Thymus (tissue), 11 donors: ENCODE measurements around the gene ZNF611. TPM values are rescaled to one million over a fixed set of nuclear protein-coding genes. Genes with fewer than 3 reads are reported as not detected.
"Not testable (repeated sequence)": the region's sequence is repeated elsewhere in the genome, so short reads cannot be mapped to it uniquely, and the experiment has no call there.

Experiments
- DNase-seq, 9 donors: peaks; one replicate each; pipeline ENCODE4 v3.0.0-alpha.2; 2013; ENCODE audit warnings: low spot score in 9 of 9, low read depth in 6 of 9, missing footprints in 1 of 9
- H3K27ac ChIP-seq, 2 donors: one replicate each; pipeline ENCODE4 v1.5.1; 2013; ENCODE audit warnings: control low read depth in 1 of 2, low read depth in 1 of 2, low read length in 1 of 2, mild to moderate bottlenecking in 1 of 2, moderate library complexity in 1 of 2
- H3K27me3 ChIP-seq, 2 donors: one replicate each; pipeline ENCODE4 v1.5.1; 2013; ENCODE audit warnings: low read length in 1 of 2; ENCODE audit not compliant: control insufficient read depth in 2 of 2, insufficient read depth in 1 of 2
- H3K36me3 ChIP-seq, 2 donors: one replicate each; pipeline ENCODE4 v1.5.1; 2013; ENCODE audit warnings: low read length in 1 of 2, mild to moderate bottlenecking in 1 of 2, moderate library complexity in 1 of 2; ENCODE audit not compliant: control insufficient read depth in 2 of 2, insufficient read depth in 2 of 2
- H3K4me1 ChIP-seq, 2 donors: one replicate each; pipeline ENCODE4 v1.5.1; 2013; ENCODE audit warnings: low read length in 2 of 2; ENCODE audit not compliant: control insufficient read depth in 2 of 2, insufficient read depth in 2 of 2
- H3K4me3 ChIP-seq, 2 donors: one replicate each; pipeline ENCODE4 v1.5.1; 2013; ENCODE audit warnings: low read length in 2 of 2, control low read depth in 1 of 2, mild to moderate bottlenecking in 1 of 2
- H3K9me3 ChIP-seq, 2 donors: one replicate each; pipeline ENCODE4 v1.5.1; 2013; ENCODE audit warnings: low read length in 1 of 2, mild to moderate bottlenecking in 1 of 2; ENCODE audit not compliant: control insufficient read depth in 2 of 2, insufficient read depth in 1 of 2
- WGBS: extraction: QIAGEN DNeasy Blood & Tissue Kit; methylation state at CpG from one replicate; pipeline ENCODE4 v1.1.7; 2013; 5-methylcytosine and 5-hydroxymethylcytosine counted together
- polyA plus RNA-seq: library from polyadenylated mRNA; stranded (reverse); fragments of 200-250 nt; gene quantifications from one replicate; pipeline ENCODE4 v1.2.3, GENCODE V29; 2013
- total RNA-seq: library from RNA; stranded (reverse); fragments of 120-200 nt; gene quantifications from one replicate; pipeline ENCODE4 v1.2.4, GENCODE V29; 2013
- donor health status: healthy.

Gene ZNF611
- total and polyA plus RNA-seq, 2 donors, result 7.3 to 10.0 TPM

DNA sequence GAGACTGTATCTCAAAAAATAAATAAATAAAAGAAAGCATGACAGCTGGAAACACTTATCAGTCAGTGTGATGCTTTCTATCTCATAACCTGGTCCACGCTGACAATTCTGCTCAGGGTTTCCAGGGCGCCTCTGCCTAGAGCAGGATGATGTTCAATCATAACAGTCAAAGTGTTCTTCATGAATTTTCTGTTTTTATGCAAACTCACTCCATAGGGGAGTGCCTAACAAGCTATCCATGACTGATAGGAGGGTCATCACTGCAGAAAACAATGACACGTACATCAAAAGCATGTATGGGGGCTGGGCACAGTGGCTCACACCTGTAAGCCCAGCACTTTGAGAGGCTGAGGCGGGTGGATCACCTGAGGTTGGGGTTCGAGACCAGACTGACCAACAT lies 55.2 kb downstream of the ZNF611 start:
- Histone ChIP-seq H3K4me3 (no peak overlapping the region), H3K27ac (no peak overlapping the region), H3K9me3 (no peaks in the 10 kb centered on the region), H3K36me3 (peaks cover 0 to 12% of the 10 kb centered on the region in 2 donors), H3K4me1 (no peaks in the 10 kb centered on the region), H3K27me3 (no peaks in the 10 kb centered on the region)
- WGBS, result 98% methylated on average over 5 of the region's 5 CpGs
- DNase-seq, result no peak

DNA sequence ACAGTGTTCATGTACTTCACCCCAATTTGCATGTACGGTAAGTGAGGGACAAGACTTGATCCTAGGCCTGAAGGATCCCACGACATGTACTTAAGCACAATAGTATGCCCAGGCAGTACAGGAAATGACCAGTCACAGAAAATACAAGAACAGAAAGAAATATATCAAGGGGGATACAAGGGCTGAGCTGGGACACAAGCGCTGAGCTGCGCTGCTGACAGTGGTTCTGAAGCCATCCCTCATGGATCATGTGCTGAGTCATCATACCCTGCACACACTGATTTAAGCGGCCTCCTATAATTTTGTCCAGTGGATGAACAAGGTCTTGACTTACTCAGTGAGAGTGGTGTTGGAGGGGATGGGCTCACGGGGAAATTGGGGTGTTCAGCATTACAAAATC lies 59.6 kb downstream of the ZNF611 start:
- not testable (repeated sequence) for H3K36me3 ChIP-seq, H3K9me3 ChIP-seq, DNase-seq, H3K27me3 ChIP-seq, H3K27ac ChIP-seq, H3K4me3 ChIP-seq, H3K4me1 ChIP-seq
- WGBS, result 98% methylated on average over 6 of the region's 6 CpGs

DNA sequence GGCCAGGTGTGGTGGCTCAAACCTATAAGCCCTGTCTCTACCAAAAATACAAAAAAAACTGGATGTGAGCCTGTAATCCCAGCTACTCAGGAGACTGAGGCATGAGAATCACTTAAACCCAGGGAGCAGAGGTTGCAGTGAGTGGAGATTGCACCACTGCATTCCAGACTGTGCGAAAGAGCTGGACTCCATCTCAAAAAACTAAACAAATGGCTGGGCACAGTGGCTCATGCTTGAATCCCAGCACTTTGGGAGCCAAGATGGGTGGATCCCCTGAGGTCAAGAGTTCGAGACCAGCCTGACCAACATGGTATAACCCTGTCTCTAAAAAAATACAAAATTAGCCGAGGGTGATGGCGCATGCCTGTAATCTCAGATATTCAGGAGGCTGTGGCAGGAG lies 61.8 kb downstream of the ZNF611 start:
- H3K4me3 ChIP-seq, result no peak overlapping the region
- 98% methylated on average over 4 of the region's 4 CpGs for WGBS
- DNase-seq, result no peak

DNA sequence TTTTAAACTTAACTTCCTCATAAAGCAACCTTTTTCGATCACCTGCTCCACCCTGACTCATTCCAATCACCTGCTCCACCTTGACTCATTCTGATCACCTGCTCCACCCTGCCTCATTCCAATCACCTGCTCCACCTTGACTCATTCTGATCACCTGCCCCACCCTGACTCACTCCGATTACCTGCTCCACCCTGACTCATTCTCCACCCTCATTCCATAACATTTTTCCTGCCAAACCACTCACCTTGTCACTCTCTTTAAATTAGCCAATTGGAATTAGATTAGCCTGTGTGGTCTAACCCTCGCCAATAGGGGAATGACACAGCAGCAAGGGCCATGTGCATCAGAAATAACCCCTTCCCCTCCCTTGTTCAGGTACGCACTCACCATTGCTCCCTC lies 64.8 kb downstream of the ZNF611 start:
- Histone ChIP-seq H3K9me3 (no peaks in the 10 kb centered on the region), H3K4me3 (no peak overlapping the region), H3K4me1 (no peaks in the 10 kb centered on the region), H3K27ac (no peak overlapping the region), H3K27me3 (no peaks in the 10 kb centered on the region), H3K36me3 (peaks cover 0 to under 1% of the 10 kb centered on the region in 2 donors)
- WGBS, result 97% methylated on average over 4 of the region's 4 CpGs
- DNase-seq, result no peak

More for the DNA sequence above, 61.8 kb downstream of the ZNF611 start:
- no peaks in the 10 kb centered on the region for H3K4me1 ChIP-seq
- no peak overlapping the region for H3K27ac ChIP-seq
- no peaks in the 10 kb centered on the region for H3K9me3 ChIP-seq
- H3K36me3 ChIP-seq, result no peaks in the 10 kb centered on the region
- no peaks in the 10 kb centered on the region for H3K27me3 ChIP-seq

DNA sequence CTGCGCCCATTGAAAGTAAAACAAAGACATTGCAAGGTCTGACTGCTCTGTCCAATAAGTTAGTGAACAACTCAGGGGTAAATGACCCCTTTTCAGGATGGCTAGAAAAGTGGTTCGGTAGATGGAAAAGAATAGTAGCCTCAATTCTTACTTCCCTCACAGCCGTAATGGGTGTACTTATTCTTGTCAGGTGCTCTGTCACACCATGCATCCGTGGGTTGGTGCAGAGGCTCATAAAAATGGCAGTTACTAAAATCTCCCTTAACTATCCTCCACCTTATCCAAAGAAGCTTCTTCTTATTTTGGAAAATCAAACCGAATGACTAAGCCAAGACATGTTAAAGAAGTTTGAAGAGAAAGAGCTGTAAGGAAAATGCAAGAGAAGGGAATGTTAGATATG lies 65.3 kb downstream of the ZNF611 start:
- Histone ChIP-seq H3K4me3 (no peak overlapping the region), H3K27ac (no peak overlapping the region), H3K4me1 (no peaks in the 10 kb centered on the region), H3K27me3 (no peaks in the 10 kb centered on the region), H3K9me3 (no peaks in the 10 kb centered on the region), H3K36me3 (peaks cover 0 to 2% of the 10 kb centered on the region in 2 donors)
- no peak for DNase-seq
- WGBS, result 98% methylated on average over 5 of the region's 5 CpGs

DNA sequence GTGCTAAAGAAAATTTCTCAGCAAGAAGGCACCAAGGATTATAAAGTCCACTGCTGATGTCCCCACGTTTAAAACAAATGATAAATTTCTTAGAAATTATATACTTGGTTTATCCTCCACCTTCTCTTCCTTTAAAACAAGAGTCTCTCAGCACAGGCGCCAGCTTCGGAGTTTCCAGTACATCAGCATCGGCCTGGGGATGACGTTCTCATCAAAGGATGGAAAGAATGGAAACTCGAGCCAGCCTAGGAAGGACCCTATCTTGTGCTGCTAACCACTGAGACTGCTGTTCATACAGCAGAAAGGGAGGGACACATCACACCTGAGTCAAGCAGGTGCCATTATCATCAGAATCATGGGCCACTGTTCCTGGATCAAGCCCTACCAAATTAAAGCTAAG lies 66.9 kb downstream of the ZNF611 start:
- Histone ChIP-seq H3K4me3 (no peak overlapping the region), H3K27me3 (no peaks in the 10 kb centered on the region), H3K9me3 (no peaks in the 10 kb centered on the region), H3K4me1 (no peaks in the 10 kb centered on the region), H3K36me3 (peaks cover 2 to 6% of the 10 kb centered on the region in 2 donors), H3K27ac (no peak overlapping the region)
- DNase-seq, result no peak
- 94% methylated on average over 6 of the region's 6 CpGs for WGBS

DNA sequence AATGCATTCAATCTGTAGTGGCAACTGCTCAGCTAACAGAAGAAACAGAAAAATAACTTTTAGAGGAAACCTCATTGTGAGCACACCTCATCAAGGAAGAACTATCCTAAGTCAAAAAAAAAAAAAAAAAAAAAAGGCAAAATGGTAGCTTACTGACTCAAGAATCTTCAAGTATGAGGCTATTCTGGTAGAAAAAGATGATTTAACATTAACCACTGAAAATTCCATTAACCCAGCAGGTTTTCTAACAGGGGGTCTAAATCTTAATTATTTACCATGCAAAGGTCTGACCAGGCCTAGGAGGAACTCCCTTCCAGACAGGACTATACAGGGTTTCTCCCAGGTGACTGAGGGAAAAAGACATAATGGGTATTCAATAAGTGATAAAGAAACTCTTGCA lies 68.3 kb downstream of the ZNF611 start:
- Histone ChIP-seq H3K4me1 (no peaks in the 10 kb centered on the region), H3K9me3 (no peaks in the 10 kb centered on the region), H3K27ac (no peak overlapping the region), H3K4me3 (no peak overlapping the region), H3K27me3 (no peaks in the 10 kb centered on the region), H3K36me3 (peaks cover 7 to 8% of the 10 kb centered on the region in 2 donors)
- no peak for DNase-seq

DNA sequence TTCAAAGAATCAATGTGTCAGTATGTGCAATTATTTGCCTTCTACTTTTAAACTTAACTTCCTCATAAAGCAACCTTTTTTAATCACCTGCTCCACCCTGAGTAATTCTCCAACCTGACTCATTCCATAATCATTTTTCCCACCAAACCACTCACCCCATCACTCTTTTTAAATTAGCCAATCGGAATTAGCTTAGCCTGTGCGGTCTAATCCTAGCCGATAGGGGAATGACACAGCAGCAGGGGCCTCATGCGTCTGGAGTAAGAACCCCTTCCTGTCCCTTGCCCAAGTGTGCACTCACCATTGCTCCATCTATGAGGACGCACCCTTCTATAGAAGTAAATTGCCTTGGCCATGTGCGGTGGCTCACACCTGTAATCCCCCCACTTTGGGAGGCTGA lies 69.3 kb downstream of the ZNF611 start:
- Histone ChIP-seq H3K9me3 (no peaks in the 10 kb centered on the region), H3K4me1 (no peaks in the 10 kb centered on the region), H3K27me3 (no peaks in the 10 kb centered on the region), H3K4me3 (no peak overlapping the region), H3K36me3 (peaks cover 10 to 11% of the 10 kb centered on the region in 2 donors), H3K27ac (no peak overlapping the region)
- over 99% methylated on average over 6 of the region's 6 CpGs for WGBS
- DNase-seq, result no peak

DNA sequence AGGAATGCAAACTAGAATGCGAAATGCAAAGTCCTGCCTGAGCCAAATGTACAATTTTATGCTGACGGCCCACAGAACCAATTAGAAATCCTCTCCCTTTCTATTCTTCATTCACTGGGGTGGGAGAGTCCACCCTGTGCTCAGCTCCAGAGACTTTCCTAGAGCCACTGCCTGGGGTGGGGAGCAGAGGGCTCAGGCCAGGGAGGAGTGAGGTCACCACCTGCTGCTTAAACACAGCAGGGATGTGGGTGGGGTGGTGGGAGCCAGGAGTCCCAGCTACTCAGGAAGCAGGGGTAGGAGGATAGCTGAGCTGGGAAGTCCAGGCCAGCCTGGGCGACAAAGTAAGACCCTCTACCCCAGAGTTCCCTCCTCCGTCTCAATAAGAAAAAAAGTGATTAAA lies 69.8 kb downstream of the ZNF611 start:
- Histone ChIP-seq H3K4me1 (no peaks in the 10 kb centered on the region), H3K4me3 (no peak overlapping the region), H3K36me3 (peaks cover 12 to 16% of the 10 kb centered on the region in 2 donors), H3K27ac (no peak overlapping the region), H3K27me3 (no peaks in the 10 kb centered on the region), H3K9me3 (no peaks in the 10 kb centered on the region)
- WGBS, result 97% methylated on average over 4 of the region's 4 CpGs
- no peak for DNase-seq

DNA sequence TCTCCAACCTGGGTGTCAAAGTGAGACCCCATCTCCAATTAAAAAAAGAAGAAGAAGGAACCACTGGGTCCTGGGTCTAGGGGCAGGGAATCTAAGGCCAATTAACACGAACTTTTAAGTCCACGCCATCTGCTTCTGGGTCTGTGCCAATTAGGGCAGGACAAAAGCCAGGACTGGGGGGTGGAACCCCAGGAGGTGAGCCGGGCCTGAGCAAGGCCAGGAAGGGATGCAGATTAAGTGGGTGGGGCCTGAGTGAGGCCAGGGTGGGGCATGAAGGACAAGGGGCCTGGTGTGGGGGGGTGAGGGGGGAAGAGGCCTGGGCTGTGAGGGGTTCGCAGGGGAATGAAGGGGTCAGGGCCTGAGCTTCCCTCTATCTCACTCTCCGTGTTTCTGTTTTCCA lies 70.4 kb downstream of the ZNF611 start:
- Histone ChIP-seq H3K36me3 (peaks cover 13 to 20% of the 10 kb centered on the region in 2 donors), H3K27ac (no peak overlapping the region)
- 96% methylated on average over 5 of the region's 5 CpGs for WGBS

More for the DNA sequence above, 70.4 kb downstream of the ZNF611 start:
- no peak for DNase-seq
- Histone ChIP-seq H3K9me3 (no peaks in the 10 kb centered on the region), H3K27me3 (no peaks in the 10 kb centered on the region), H3K4me3 (no peak overlapping the region), H3K4me1 (no peaks in the 10 kb centered on the region)
